ENCODE data around the gene ALKBH4. TPM values are rescaled to one million over a fixed set of nuclear protein-coding genes. Genes with fewer than 3 reads are reported as not detected.

ALKBH4 gene
- total RNA-seq, 2 experiments from 2014 or later: 11.2 to 14.6 TPM

DNA sequence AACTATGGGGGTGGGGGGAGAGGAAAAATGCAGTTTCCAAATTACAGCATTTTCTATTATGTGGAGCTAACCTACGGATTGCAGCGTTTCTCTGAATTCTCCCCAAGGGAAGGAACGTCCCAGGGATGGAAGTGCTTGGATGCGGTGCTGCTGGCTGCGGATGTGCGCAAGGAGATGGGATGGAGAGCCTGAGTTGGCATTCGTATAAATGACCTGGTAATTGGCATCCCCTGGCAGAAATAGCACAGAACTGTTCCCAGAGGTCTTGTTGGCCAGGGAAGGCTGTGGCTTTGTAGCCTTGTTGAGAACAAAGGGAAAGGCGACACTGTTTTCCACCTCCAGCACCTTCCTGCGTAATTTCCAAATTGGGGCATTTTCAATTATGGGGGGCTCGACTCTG is 28.5 kb downstream of the ALKBH4 start:
- H3K4me1 Mint-ChIP-seq: peaks cover 36% of the 10 kb centered on the region
- H3K36me3 Mint-ChIP-seq: peaks cover 14% of the 10 kb centered on the region
- ATAC-seq: no peak
- no peaks in the 10 kb centered on the region for H3K9me3 Mint-ChIP-seq (ENCODE audit: low read depth)
- DNase-seq: no peak
- no peak overlapping the region for H3K27ac Mint-ChIP-seq
- CTCF ChIA-PET: interaction anchor here (1.4 to 5.9 kb wide), 3 partner anchors 19 to 32 kb away, joined by 3 to 50 read pairs (median 31); no protein-coding TSS in a partner anchor
- H3K27me3 Mint-ChIP-seq: no peaks in the 10 kb centered on the region
- no peak overlapping the region for H3K4me3 Mint-ChIP-seq

DNA sequence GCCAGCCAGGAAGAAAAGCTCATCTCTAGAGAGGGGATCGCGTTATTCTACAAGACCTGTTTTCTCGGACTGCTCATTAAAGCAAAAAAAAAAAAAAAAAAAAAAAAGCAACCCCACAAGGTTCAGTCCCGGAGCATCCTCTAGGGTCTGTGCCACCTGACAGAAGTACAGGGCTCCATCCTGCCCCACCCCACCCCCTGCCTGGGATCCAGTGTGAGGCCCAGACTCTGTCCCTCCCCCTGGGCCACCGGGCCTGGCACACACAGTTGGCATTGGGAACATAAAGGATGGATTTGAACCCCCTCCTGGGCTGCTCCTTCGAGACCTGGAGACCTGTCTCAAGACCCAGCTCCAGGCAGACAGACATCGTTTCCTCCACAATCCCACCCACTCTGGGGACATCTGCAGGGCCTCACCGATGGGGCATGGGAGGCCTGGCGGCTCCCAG is 30.6 kb downstream of the ALKBH4 start:
- H3K4me3 Mint-ChIP-seq: peak overlapping the region; percentile 75
- DNase-seq: peak; percentile 61

DNA sequence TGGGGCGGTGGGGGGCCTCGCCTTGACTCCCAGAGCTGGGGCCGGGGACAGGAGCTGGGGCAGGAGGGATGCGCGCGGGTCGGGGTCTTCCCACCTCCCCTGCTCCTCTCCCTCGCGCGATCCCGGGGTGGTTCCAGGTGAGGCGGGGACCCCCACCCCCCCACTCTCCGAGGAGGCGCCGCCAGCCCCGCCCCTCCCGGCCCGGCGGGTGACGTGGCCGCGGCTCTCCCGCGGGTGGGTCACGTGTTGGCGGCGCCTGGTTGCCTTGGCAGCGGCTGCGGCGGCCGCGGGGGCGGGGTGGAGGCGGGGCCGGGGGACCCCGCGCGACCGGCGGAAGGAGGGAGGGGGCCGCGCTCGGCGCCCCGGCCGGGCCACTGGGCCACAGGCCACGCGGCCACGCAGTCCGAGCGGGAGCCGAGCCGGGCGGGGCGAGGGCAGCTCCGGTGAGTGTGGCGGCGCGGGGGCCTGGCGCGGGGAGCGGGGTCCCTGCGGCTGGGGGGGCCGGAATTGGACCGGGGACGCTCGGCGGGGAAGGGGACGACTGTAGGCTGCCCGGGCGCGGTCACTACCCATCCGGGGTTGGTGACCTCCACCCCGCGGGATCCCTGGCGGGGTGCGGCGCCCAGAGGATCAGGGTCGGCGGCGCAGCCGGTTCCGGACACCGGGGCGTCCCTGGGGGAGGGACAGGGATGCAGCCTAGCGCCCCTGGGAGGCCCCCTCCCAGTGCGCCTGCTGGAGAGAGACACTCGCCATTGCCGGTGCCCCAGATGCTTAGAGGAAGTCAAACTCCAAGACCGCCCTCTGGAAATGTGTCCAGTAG is 31.2 kb downstream of the ALKBH4 start, which contains the start of gene ORAI2:
Gene ORAI2, plus strand, starts transcription at position 357 of the 820 bp plus-strand sequence. CDS start 5,382 bp downstream, outside the sequence.
- DNase-seq (peak; percentile 89), ATAC-seq (peak; percentile 71)
- H3K27me3 Mint-ChIP-seq: no peaks in the 10 kb centered on the region
- H3K36me3 Mint-ChIP-seq: peaks cover 18% of the 10 kb centered on the region
- peak within 1 kb of the TSS; percentile 85 for H3K27ac Mint-ChIP-seq
- CTCF ChIA-PET: interaction anchor here (0.6 to 5.9 kb wide), 8 partner anchors 12 to 212 kb away, joined by 3 to 50 read pairs (median 5); no protein-coding TSS in a partner anchor
- H3K4me3 Mint-ChIP-seq: peak within 1 kb of the TSS; percentile 75
- H3K9me3 Mint-ChIP-seq (ENCODE audit: low read depth): no peaks in the 10 kb centered on the region
- H3K4me1 Mint-ChIP-seq: peaks cover 53% of the 10 kb centered on the region

More for the DNA sequence above, 30.6 kb downstream of the ALKBH4 start:
- peaks cover 52% of the 10 kb centered on the region for H3K4me1 Mint-ChIP-seq
- H3K9me3 Mint-ChIP-seq (ENCODE audit: low read depth): no peaks in the 10 kb centered on the region
- H3K27me3 Mint-ChIP-seq: no peaks in the 10 kb centered on the region
- peaks cover 18% of the 10 kb centered on the region for H3K36me3 Mint-ChIP-seq
- peak overlapping the region; percentile 75 for H3K27ac Mint-ChIP-seq
- CTCF ChIA-PET: interaction anchor here (0.6 to 5.9 kb wide), 8 partner anchors 11 to 282 kb away, joined by 3 to 50 read pairs (median 4); no protein-coding TSS in a partner anchor
- ATAC-seq: peak; percentile 25

DNA sequence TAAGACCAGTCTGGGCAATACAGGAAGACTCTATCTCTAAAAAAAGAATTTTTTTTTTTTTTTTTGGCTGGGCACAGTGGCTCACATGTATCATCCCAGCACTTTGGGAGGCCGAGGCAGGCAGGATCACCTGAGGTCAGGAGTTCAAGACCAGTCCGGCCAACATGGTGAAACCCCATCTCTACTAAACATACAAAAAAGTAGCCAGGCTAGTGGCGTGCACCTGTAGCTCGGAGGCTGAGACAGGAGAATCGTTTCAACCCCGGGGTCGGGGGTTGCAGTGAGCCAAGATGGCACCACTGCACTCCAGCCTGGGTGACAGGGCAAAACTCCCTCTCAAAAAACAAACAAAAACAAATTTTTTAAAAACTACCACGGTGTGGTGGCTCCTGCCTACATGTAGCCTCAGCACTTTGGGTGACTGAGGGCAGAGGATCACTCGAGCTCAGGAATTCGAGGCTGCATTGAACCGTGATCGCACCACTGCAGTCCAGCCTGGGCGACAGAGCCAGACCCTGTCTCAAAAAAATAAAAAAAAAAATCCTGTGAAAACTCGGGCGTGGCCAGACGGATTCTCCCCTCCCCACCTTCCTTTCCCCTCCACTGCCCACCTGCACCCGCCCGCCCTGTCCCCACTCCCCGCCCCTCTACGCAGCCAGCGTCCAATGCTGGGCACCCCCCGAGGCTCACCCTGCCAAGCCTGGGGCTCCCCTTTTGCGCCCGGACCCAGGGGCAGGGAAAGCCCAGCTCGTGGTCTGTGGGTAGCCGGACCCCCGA is 32.0 kb downstream of the ALKBH4 start:
- CTCF ChIA-PET: interaction anchor here (1.8 to 5.9 kb wide), 4 partner anchors 13 to 35 kb away, joined by 5 to 50 read pairs (median 18); no protein-coding TSS in a partner anchor
- no peaks in the 10 kb centered on the region for H3K9me3 Mint-ChIP-seq (ENCODE audit: low read depth)
- DNase-seq (no peak), ATAC-seq (peak; percentile 28)
- peak overlapping the region; percentile 55 for H3K4me3 Mint-ChIP-seq
- peak overlapping the region; percentile 85 for H3K27ac Mint-ChIP-seq
- peaks cover 18% of the 10 kb centered on the region for H3K36me3 Mint-ChIP-seq
- H3K4me1 Mint-ChIP-seq: peaks cover 58% of the 10 kb centered on the region
- H3K27me3 Mint-ChIP-seq: no peaks in the 10 kb centered on the region

DNA sequence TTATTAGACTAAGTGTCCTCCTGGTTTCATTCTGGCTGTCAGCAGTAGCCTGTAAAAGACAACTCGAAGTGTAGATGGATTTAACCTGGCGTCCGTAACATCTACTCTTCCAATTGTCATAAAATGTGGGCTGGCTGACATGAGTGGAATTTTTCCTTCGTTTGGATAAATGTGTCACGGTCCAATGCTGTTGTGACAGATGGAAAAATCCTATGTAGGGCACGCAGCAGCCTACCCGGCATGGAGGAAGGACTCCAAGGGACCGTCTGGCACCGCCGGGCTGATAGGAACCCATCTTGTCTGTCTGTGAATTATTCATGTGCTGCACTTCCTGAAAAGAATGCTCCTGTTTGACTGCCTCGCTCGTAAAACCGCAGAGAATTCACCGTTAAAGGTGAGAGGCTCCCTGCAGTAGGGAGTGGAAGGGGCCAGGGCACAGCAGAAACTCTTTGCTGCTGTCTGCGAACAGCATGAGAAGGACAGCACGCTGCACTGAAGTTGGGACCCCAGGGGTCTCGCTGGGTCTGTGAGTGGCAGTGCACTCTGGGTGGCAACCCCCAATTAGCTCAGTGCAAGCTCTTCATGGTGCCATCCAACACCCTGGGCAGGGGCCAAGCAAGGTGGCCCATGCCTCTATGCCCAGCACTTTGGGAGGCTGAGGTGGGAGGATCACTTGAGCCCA is 32.9 kb downstream of the ALKBH4 start:
- Mint-ChIP-seq H3K9me3 (ENCODE audit: low read depth) (no peaks in the 10 kb centered on the region), H3K36me3 (peaks cover 16% of the 10 kb centered on the region), H3K4me1 (peaks cover 65% of the 10 kb centered on the region), H3K4me3 (peak overlapping the region; percentile 27), H3K27me3 (no peaks in the 10 kb centered on the region), H3K27ac (peak overlapping the region; percentile 85)
- DNase-seq: peak; percentile 66
- ATAC-seq: peak; percentile 20
- CTCF ChIA-PET: interaction anchor here (1.2 to 4.7 kb wide), 3 partner anchors 17 to 35 kb away, joined by 4 to 50 read pairs (median 6); no protein-coding TSS in a partner anchor

DNA sequence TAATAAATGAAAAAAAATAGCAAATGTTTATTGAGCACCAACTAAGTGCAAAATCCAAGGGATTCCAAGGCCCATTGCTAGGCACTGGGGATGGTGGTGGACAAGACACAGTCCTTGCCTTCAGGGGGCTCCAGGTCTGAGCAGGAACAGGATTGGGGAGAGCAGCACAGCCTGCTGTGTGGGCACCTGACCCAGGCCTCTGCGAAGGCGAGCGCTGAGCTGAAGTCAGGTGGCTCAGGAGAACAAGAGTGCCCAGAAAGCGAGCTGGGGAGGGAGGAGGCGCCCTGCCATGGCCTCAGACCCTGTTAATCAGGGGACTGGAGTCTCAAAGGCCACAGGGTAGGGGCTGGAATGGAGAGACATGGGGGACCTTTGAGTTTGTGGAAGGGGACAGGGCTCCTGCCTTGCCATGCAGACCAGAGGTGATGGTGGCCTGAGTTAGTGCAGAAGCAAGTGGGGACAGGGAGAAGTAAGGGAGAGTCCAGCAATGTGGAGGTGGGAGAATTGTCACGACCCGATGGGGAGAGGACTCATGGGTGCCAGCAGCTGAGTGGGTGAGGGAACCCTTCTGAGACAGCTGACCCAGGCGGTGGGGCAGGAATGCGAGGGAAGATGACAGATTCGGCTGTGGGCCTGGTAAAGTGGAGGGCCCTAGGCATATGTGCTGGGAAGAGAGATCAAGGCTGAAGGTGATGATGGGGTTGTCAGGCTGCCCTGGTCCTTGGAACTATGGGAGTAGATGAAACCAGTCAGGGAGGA is 35.3 kb downstream of the ALKBH4 start:
- CTCF ChIA-PET: interaction anchor here (1.5 kb wide), 1 partner anchor 25 kb away, joined by 6 read pairs; no protein-coding TSS in a partner anchor
- Mint-ChIP-seq H3K27ac (peak overlapping the region; percentile 75), H3K4me3 (no peak overlapping the region)

DNA sequence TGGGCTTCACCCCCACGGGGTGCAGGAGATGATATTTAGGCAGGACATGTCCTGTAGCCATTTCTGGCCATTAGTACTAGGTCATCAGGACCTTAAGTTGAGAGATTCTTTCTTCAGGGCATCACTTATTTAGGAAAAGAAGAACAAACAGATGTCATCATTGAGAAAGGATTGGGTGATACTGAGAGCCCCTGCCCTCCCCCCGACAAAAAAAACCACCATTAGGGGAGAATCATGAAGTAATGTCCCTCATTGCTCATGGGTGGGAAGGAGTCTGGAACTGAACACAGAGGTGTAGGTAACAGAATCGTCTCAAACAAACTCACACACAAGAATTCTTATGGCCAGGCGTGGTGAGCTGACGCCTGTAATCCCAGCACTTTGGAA is 37.7 kb downstream of the ALKBH4 start:
- CTCF ChIA-PET: interaction anchor here (1.2 to 2.9 kb wide), 6 partner anchors 10 to 37 kb away, joined by 3 to 40 read pairs (median 7); partner anchors contain the start of genes ALKBH4 and PRKRIP1
- no peaks in the 10 kb centered on the region for H3K9me3 Mint-ChIP-seq (ENCODE audit: low read depth)
- no peak for ATAC-seq
- peaks cover 16% of the 10 kb centered on the region for H3K36me3 Mint-ChIP-seq
- no peak for DNase-seq
- peak overlapping the region; percentile 77 for H3K4me3 Mint-ChIP-seq
- H3K27me3 Mint-ChIP-seq: no peaks in the 10 kb centered on the region
- H3K27ac Mint-ChIP-seq: peak overlapping the region; percentile 99
- H3K4me1 Mint-ChIP-seq: peaks cover 71% of the 10 kb centered on the region

More for the DNA sequence above, 35.3 kb downstream of the ALKBH4 start:
- H3K36me3 Mint-ChIP-seq: peaks cover 17% of the 10 kb centered on the region
- DNase-seq (no peak), ATAC-seq (no peak)
- peaks cover 75% of the 10 kb centered on the region for H3K4me1 Mint-ChIP-seq
- H3K27me3 Mint-ChIP-seq: no peaks in the 10 kb centered on the region
- H3K9me3 Mint-ChIP-seq (ENCODE audit: low read depth): no peaks in the 10 kb centered on the region

DNA sequence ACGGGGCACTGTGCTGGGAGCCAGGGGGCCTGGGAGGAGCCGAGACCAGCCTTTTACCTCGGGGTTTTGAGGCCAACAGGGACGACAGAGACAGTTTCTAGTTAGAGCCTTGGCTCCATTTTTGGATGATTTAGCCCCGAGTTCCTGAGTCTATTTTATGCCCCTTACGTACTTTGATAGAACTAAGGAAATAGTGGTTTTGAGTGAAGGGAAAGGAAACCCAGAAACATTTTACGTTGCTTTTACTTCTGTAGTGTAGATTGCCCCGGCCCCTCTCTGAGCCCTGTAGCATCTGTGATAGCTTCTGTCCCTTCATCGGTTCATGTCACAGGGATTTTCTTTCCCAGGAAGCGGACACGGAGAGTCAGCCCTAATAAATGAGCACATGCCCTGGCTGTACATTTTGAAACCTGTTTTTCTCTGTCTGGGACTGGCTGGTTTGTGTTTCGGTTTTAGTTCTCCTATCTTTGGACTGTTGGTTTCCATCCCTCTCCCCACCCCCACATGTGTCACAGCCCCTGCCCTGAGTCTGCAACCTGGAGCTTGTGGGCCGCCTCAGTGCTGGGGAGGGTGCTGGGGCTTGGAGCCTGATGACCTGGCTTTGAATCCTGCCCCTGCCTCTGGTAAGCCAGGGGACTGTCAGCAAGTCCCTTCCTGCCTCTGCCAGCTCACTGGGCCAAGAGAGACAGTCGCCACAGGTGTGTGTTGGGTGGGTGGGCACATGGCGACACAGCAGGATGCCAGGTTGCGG is 38.2 kb downstream of the ALKBH4 start:
- peak; percentile 88 for DNase-seq
- Mint-ChIP-seq H3K4me1 (peaks cover 68% of the 10 kb centered on the region), H3K27ac (peak overlapping the region; percentile 99), H3K36me3 (peaks cover 19% of the 10 kb centered on the region), H3K4me3 (peak overlapping the region; percentile 77), H3K9me3 (ENCODE audit: low read depth) (no peaks in the 10 kb centered on the region), H3K27me3 (no peaks in the 10 kb centered on the region)
- peak; percentile 74 for ATAC-seq
- CTCF ChIA-PET: interaction anchor here (0.9 to 2.9 kb wide), 9 partner anchors 10 to 41 kb away, joined by 3 to 40 read pairs (median 5); partner anchors contain the start of genes ALKBH4 and PRKRIP1

DNA sequence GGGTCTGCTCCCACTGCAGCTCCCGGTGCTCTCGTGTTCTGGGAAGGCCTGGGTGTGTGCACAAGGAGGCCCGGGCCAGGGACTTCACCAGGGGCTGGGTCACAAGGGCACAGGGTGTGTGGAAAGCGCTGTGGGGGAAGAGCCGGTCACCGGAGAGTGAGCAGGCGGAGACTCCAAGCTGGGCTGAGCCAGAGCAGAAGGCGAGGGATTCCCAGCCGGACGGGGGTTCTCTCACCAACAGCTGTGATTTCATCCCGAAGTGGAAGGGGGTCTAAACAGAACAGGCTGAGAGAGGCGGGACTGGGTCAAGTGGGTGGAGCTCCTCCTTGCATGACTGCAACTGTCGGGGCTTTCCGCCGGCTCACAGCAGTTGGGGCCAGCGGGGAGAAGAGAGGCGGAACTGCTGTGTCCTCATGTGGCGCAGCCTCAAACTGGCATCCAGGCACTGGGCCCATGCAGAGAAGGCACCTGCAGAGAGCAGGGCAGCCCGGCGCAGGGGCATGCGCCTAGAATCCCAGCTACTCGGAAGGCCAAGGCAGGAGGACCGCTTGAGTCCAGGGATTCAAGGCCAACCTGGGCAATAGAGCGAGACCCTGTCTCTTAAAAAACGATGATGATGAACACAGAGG is 38.9 kb downstream of the ALKBH4 start:
- DNase-seq (peak; percentile 93), ATAC-seq (peak; percentile 87)
- H3K27ac Mint-ChIP-seq: peak overlapping the region; percentile 99
- H3K4me1 Mint-ChIP-seq: peaks cover 65% of the 10 kb centered on the region
- peak overlapping the region; percentile 77 for H3K4me3 Mint-ChIP-seq
- H3K36me3 Mint-ChIP-seq: peaks cover 23% of the 10 kb centered on the region
- CTCF ChIA-PET: interaction anchor here (0.9 to 2.9 kb wide), 7 partner anchors 9 to 42 kb away, joined by 3 to 40 read pairs (median 6); partner anchors contain the start of genes ALKBH4 and PRKRIP1
- no peaks in the 10 kb centered on the region for H3K27me3 Mint-ChIP-seq
- no peaks in the 10 kb centered on the region for H3K9me3 Mint-ChIP-seq (ENCODE audit: low read depth)

DNA sequence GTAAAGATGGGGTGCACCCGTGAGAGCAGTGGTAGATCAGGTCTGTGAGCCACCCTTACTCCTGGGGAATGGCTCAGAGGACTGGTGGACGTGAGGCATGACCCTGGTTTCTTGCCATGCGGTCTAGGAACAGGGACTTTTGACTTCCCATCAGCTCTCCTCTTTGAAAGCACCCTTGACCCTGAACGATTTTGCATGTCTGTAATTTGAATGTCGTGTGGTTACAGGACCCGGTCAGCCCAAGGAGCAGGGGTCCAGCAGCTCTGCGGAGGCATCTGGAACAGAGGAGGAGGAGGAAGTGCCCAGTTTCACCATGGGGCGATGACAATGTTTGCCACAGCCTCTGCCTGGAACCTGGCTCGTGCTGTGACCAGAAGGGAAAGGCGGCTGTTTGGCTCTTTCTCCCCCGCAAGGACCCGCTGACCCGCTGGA is 39.9 kb downstream of the ALKBH4 start:
- ATAC-seq (no peak), DNase-seq (no peak)
- Mint-ChIP-seq H3K27me3 (no peaks in the 10 kb centered on the region), H3K27ac (peak overlapping the region; percentile 99), H3K4me1 (peaks cover 68% of the 10 kb centered on the region), H3K9me3 (ENCODE audit: low read depth) (no peaks in the 10 kb centered on the region), H3K36me3 (peaks cover 30% of the 10 kb centered on the region), H3K4me3 (no peak overlapping the region)
- CTCF ChIA-PET: interaction anchor here (1.3 to 2.9 kb wide), 3 partner anchors 8 to 12 kb away, joined by 6 to 40 read pairs (median 14); no protein-coding TSS in a partner anchor

DNA sequence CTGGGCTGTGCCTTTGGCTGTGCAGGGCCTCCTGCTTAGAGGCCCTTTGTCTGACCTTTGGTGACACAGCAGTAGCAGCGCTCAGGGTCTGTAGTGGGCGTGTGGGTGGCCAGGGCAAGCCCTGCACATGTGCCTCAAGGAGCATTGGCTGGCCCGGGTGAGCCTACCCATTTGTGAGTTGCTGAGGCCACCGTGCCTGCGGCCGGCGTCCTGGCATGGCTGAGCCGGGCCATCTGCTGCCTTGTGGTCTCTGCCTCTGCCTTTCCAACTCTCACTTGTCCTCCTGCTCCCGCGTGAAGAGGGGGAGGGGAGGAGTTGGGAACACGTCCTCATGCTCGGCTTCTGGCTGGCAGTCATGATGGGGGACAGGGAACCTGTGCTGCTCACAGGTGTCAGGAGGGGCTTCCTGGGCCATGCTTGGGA is 40.5 kb downstream of the ALKBH4 start:
- Mint-ChIP-seq H3K9me3 (ENCODE audit: low read depth) (no peaks in the 10 kb centered on the region), H3K36me3 (peaks cover 30% of the 10 kb centered on the region), H3K27me3 (no peaks in the 10 kb centered on the region), H3K27ac (peak overlapping the region; percentile 99), H3K4me3 (no peak overlapping the region), H3K4me1 (peaks cover 66% of the 10 kb centered on the region)
- DNase-seq (no peak), ATAC-seq (no peak)
- CTCF ChIA-PET: interaction anchor here (1.2 to 1.3 kb wide), 2 partner anchors 9 to 28 kb away, joined by 3 to 6 read pairs; partner anchors contain the start of gene PRKRIP1
